Erythroblast (primary cell): ENCODE measurements around the gene RSU1.

Experiments used
- DNase-seq, 2 experiments: peaks; one replicate each; lab custom pipeline; 2025; lab: John Stamatoyannopoulos, UW
- GATA1 ChIP-seq: IDR thresholded peaks from 2 replicates; pipeline ENCODE4 v1.6.1; 2011; ENCODE audit warnings: low read depth, mild to moderate bottlenecking, control low read depth, low read length, moderate library complexity
- POLR2A ChIP-seq: IDR thresholded peaks from 2 replicates; pipeline ENCODE4 v1.6.1; 2011; ENCODE audit warnings: mild to moderate bottlenecking, low read length

Gene RSU1

DNA sequence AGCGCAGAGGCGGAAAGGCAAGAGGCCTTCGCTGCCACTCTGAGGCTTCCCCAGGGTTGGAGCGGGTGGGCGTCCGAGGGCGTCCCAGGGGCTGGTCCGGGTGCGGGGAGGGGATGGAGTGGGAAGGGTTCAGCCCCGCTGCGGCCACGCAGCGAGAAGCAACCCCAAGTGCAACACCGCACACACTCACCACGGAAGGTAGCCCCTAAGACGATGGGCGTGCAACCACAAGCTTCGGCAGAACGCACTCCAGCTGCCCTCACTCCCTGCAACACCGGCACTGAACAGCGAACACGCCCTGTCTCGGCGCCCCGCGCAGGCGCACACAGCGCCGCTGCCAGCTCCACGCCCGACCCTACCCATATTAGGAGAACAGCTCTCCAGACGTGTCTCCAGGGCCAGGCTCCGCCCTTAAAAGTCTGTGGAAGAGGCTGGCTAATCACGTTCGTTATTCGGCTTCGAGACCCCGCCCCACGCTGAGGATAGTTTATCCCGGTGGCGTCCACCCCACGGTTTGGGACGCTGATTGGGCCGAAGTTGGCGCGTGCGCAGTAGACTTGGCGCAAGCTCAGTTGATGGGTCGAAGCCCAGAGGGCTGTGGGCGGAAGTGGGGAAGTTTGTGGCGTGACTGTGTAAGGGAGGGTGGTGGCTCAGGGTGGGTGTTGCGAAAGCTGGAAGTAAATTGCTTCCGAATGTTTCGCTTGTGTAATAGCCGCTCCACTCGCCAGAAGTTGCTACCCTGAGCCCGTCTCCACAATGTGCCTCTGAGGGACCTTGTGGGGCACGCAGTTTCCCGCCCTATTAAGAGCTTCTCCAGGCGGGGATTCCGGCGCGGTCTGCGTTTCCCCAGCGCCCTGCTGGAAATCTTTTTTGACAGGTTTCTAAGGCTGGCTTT, at the start of gene RSU1:
TSS of gene RSU1 (minus strand) at position 300 of the 895 bp plus-strand sequence. CDS start 343 bp downstream, outside the sequence.
- DNase-seq = peak; percentile 100
- TF ChIP-seq GATA1 (no peak), POLR2A (peak; percentile 92)

DNA sequence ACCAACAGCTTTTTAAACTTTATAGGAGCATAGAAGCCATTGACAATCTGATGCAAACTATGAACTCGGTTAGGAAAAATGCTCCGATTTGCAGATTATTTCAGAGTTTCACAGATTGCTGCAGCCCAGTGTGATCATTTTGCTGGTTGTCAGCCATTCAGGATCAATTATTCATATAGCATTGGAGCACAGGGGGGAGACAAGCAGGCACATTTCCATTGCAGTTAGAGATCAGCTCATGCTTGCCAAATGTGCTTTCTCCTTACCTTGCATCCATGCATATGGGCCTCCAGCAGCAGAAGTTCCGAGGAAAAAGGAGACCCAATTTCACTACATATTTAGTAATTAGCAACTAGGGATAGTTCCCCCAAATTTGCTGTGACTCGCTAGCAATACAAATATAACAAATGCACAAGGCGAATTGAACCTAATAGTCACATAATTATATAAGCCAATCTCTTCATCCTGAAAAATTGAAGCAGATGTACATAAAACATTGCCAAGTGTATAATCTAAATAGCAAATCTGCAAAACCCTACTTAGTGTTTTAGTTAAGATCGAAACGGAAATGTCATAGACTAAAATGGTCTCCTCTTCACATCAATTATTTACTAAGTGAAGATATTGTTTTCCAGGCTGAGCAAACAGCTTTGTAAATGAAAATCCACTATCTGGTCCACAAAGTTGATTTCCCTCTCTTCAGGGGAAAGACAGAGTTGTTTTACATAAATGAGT, 49.5 kb upstream of the RSU1 start:
- TF ChIP-seq GATA1 (no peak), POLR2A (no peak)
- DNase-seq = no peak

GRCh38 chr10:16865766-16866165, 48.5 kb upstream of the RSU1 start:
- DNase-seq = no peak
- no peak for TF ChIP-seq POLR2A
- TF ChIP-seq GATA1 = no peak

GRCh38 chr10:16863766-16864165, 46.5 kb upstream of the RSU1 start:
- no peak for TF ChIP-seq POLR2A
- no peak for TF ChIP-seq GATA1
- no peak for DNase-seq

DNA sequence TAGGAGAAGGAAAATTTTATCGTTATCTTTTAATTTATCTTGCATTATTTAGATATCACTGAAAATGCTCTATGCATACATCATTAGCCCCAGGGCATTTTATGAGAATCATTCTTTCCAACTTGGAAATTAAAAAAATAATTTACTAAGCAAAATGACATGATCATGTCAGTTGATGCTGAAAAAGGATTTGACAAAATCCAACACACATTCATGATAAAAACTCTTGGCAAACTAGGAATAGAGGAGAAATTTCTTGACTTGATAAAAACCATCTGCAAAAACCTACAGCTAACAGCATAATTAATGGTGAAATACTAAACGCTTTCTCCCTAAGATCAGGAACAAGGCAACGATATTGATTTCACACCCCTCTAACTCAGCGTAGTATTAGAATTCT, 40.2 kb upstream of the RSU1 start:
- TF ChIP-seq GATA1 (no peak), POLR2A (no peak)
- no peak for DNase-seq

GRCh38 chr10:16856567-16856966, 39.3 kb upstream of the RSU1 start:
- no peak for DNase-seq

GRCh38 chr10:16856092-16856491, 38.9 kb upstream of the RSU1 start:
- TF ChIP-seq GATA1 (no peak), POLR2A (no peak)
- no peak for DNase-seq

More at GRCh38 chr10:16856567-16856966, 39.3 kb upstream of the RSU1 start:
- TF ChIP-seq POLR2A = no peak
- TF ChIP-seq GATA1 = no peak

- TF ChIP-seq GATA1 = no peak
- TF ChIP-seq POLR2A = no peak
- DNase-seq = no peak
Measured at GRCh38 chr10:16854623-16855022, 37.4 kb upstream of the RSU1 start.

- TF ChIP-seq POLR2A (no peak), GATA1 (no peak)
- no peak for DNase-seq
Measured at GRCh38 chr10:16853809-16854208, 36.6 kb upstream of the RSU1 start.

- DNase-seq = peak; percentile 6 to 13
- no peak for TF ChIP-seq POLR2A
- TF ChIP-seq GATA1 = no peak
Measured at GRCh38 chr10:16853201-16853600, 36.0 kb upstream of the RSU1 start.

DNA sequence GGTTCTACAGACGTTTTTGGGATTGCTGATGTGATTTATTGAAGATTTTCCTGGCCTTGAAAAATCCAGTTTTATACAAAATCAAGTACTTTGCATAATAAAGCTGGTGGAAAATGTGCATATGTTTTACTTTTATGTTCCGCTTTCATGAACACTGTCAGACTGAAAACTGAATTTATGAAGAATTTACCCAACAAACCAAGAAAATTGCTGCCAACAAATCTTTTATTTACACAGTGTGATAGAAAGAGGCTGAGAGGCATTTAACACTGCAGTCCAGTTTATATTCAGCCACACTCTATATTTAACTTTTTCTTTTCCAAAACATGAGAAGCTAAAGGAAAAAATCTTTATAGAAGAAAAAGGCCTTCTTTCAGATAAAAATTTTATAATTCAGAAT, 35.4 kb upstream of the RSU1 start:
- DNase-seq = no peak
- no peak for TF ChIP-seq GATA1
- no peak for TF ChIP-seq POLR2A

DNA sequence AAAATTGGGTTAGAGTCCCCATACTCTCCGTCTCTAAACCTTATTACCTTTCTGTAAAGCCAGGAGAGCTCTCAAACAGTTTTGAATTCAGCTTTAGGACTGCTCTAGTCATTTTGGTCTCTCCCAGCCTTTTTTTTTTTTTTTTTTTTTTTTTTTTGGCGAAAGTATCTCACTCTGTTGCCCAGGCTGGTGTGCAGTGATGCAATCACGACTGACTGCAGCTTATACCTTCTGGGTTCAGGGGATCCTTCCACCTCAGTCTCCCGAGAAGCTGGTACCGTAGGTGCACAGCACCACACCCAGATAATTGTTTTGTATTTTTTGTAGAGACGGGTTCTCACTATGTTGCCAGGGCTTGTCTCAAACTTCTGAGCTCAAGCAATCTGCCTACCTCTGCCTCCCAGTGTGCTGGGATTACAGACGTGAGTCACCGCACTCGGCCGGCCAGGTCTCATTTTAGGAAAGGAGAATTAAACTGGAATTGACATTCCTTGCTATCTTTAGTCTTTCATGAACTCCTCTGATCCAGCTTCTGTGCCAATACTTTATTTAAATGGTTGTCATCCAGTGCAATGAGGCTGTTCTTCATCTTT, 31.4 kb upstream of the RSU1 start:
- DNase-seq = no peak

DNA sequence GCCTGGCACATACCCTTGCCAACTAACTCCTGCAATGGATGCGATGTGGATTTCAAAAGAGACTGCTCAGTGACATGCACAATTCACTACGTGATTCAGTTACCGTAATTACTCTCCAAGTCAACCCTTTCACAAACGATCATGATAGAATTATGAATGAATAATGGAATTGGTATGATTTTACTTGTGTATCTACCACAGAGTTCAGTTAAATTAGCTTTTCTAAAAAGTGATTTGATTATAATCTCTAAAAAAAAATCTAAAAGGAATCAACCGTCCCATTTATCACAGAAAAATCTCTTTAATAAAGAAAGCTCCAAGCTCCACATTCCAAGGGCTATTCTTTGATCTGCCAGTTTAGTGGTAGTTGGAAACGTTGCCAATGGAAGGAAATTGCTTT, 30.4 kb upstream of the RSU1 start:
- no peak for TF ChIP-seq GATA1
- no peak for TF ChIP-seq POLR2A
- DNase-seq = no peak

More for the DNA sequence above, 31.4 kb upstream of the RSU1 start:
- TF ChIP-seq POLR2A (no peak), GATA1 (no peak)

- TF ChIP-seq POLR2A (no peak), GATA1 (no peak)
- no peak for DNase-seq
Measured at GRCh38 chr10:16845248-16845647, 28.0 kb upstream of the RSU1 start.
